CD14-positive monocyte (primary cell): Measurements from ENCODE around the gene STX8. TPM values are rescaled to one million over a fixed set of nuclear protein-coding genes. Genes with fewer than 3 reads are reported as not detected.
A peak's percentile ranks its signal among the peaks of the same experiment; 100 is the strongest.

Experiments used
- DNase-seq, 3 donors: peaks; one replicate each; pipeline ENCODE4 v3.0.0-alpha.2; 2011 to 2022
- H2AFZ ChIP-seq: 2 replicates; pipeline ENCODE4 v1.6.0; 2012; ENCODE audit warnings: mild to moderate bottlenecking, low read depth, low read length, inconsistent platforms; ENCODE audit not compliant: insufficient read depth, poor library complexity, severe bottlenecking
- H3K27ac ChIP-seq, 2 donors: 1 replicate in 1 of 2; 2 replicates in 1 of 2; pipeline ENCODE4 v1.5.1; 2012 to 2013; ENCODE audit warnings: low read length in 2 of 2, control low read depth in 1 of 2, inconsistent platforms in 1 of 2, low read depth in 1 of 2, mild to moderate bottlenecking in 1 of 2
- H3K27me3 ChIP-seq, 2 donors: one replicate each; pipeline versions ENCODE4 v1.6.0 to v1.6.1; 2011 to 2013; ENCODE audit warnings: low read length in 2 of 2; ENCODE audit not compliant: control insufficient read depth in 2 of 2, insufficient read depth in 2 of 2
- H3K36me3 ChIP-seq, 2 donors: replicated peaks in 1 of 2; 1 replicate in 1 of 2; 2 replicates in 1 of 2; pipeline versions ENCODE4 v1.5.1 to v1.6.1; 2012 to 2013; ENCODE audit warnings: low read length in 2 of 2, control low read depth in 1 of 2, inconsistent platforms in 1 of 2, mild to moderate bottlenecking in 1 of 2; ENCODE audit not compliant: insufficient read depth in 2 of 2, control insufficient read depth in 1 of 2
- H3K4me1 ChIP-seq, 2 donors: 1 replicate in 1 of 2; 2 replicates in 1 of 2; pipeline versions ENCODE4 v1.5.1 to v1.6.1; 2012 to 2013; ENCODE audit warnings: low read length in 2 of 2, control low read depth in 1 of 2, inconsistent platforms in 1 of 2, mild to moderate bottlenecking in 1 of 2, moderate library complexity in 1 of 2; ENCODE audit not compliant: insufficient read depth in 2 of 2, control insufficient read depth in 1 of 2
- H3K4me2 ChIP-seq: replicated peaks from 2 replicates; pipeline ENCODE3; 2012; ENCODE audit warnings: low read length, moderate library complexity, mild to moderate bottlenecking; ENCODE audit not compliant: poor library complexity, severe bottlenecking; ENCODE audit errors: extremely low read depth
- H3K4me3 ChIP-seq, 3 experiments: fragments of 200-600 bp in 1 of 3; sonication (generic) in 1 of 3; replicated peaks in 1 of 3; 1 replicate in 2 of 3; 2 replicates in 1 of 3; pipeline ENCODE4 v1.5.1; 2011 to 2013; ENCODE audit warnings: low read length in 3 of 3, mild to moderate bottlenecking in 3 of 3, control low read depth in 2 of 3, low read depth in 2 of 3, inconsistent platforms in 1 of 3, moderate library complexity in 1 of 3
- H3K79me2 ChIP-seq: 2 replicates; pipeline ENCODE4 v1.6.0; 2012; ENCODE audit warnings: mild to moderate bottlenecking, control low read depth, inconsistent platforms, low read length, moderate library complexity; ENCODE audit not compliant: insufficient read depth
- H3K9ac ChIP-seq: 2 replicates; pipeline ENCODE4 v1.6.0; 2017; ENCODE audit warnings: low read length, mild to moderate bottlenecking; ENCODE audit not compliant: insufficient read depth, poor library complexity, severe bottlenecking
- H3K9me3 ChIP-seq, 2 donors: replicated peaks in 1 of 2; 1 replicate in 1 of 2; 2 replicates in 1 of 2; pipeline versions ENCODE4 v1.5.1 to v1.6.1; 2012 to 2013; ENCODE audit warnings: low read length in 2 of 2, control low read depth in 1 of 2; ENCODE audit not compliant: control insufficient read depth in 1 of 2, insufficient read depth in 1 of 2
- H4K20me1 ChIP-seq: 2 replicates; pipeline ENCODE4 v1.6.0; 2012; ENCODE audit warnings: mild to moderate bottlenecking, low read length, control low read depth, moderate library complexity; ENCODE audit not compliant: insufficient read depth
- H3K27ac Mint-ChIP-seq, 7 donors: one replicate each; pipeline ENCODE4 v1.8.0; 2020; ENCODE audit warnings: mild to moderate bottlenecking in 7 of 7, mixed read lengths in 7 of 7, moderate library complexity in 6 of 7, inconsistent platforms in 2 of 7
- H3K27me3 Mint-ChIP-seq, 3 donors: one replicate each; pipeline ENCODE4 v1.8.0; 2021 to 2022; ENCODE audit warnings: low read depth in 3 of 3, mild to moderate bottlenecking in 3 of 3, mixed read lengths in 3 of 3, moderate library complexity in 3 of 3, inconsistent platforms in 1 of 3
- H3K36me3 Mint-ChIP-seq, 2 donors: one replicate each; pipeline ENCODE4 v1.8.0; 2020; ENCODE audit warnings: mixed read lengths in 2 of 2, inconsistent platforms in 1 of 2, mild to moderate bottlenecking in 1 of 2
- H3K4me1 Mint-ChIP-seq: one replicate; pipeline ENCODE4 v1.8.0; 2020; ENCODE audit warnings: mild to moderate bottlenecking, mixed read lengths
- H3K4me3 Mint-ChIP-seq, 2 donors: one replicate each; pipeline ENCODE4 v1.8.0; 2020; ENCODE audit warnings: mild to moderate bottlenecking in 2 of 2, mixed read lengths in 2 of 2, moderate library complexity in 1 of 2
- H3K9me3 Mint-ChIP-seq, 7 donors: one replicate each; pipeline ENCODE4 v1.8.0; 2020 to 2022; ENCODE audit warnings: mixed read lengths in 7 of 7, mild to moderate bottlenecking in 6 of 7, moderate library complexity in 6 of 7, inconsistent platforms in 2 of 7
- CTCF ChIP-seq: fragments of 200-600 bp; IDR thresholded peaks from one replicate; pipeline ENCODE4 v1.8.0; 2022; ENCODE audit warnings: antibody characterized with exemption, mild to moderate bottlenecking
- WGBS: methylation state at CpG from one replicate; pipeline ENCODE4 v1.1.5; 2013; ENCODE audit warnings: missing lambda C conversion rate; ENCODE audit not compliant: insufficient coverage; 5-methylcytosine and 5-hydroxymethylcytosine counted together
- intact Hi-C, 2 donors: fragments of 100-400 bp; cut with micrococcal nuclease; formaldehyde crosslinking; loops; one replicate each; pipeline versions ENCODE4 v1.15.0 to v1.15.1; 2023
- polyA plus RNA-seq, 3 donors: library from polyadenylated mRNA; depleted of rRNA in 1 of 3; unstranded in 2 of 3; stranded (reverse) in 1 of 3; fragments of 300-500 nt in 2 of 3; fragments of >200 nt in 1 of 3; fragmentation: Illumina TruSeq in 2 of 3; gene quantifications; 1 replicate in 2 of 3; 2 replicates in 1 of 3; pipeline ENCODE4 v1.2.3, GENCODE V29; 2012 to 2021

Gene STX8
- polyA plus RNA-seq, 3 donors = 44.4 to 170 (median 142) TPM

DNA sequence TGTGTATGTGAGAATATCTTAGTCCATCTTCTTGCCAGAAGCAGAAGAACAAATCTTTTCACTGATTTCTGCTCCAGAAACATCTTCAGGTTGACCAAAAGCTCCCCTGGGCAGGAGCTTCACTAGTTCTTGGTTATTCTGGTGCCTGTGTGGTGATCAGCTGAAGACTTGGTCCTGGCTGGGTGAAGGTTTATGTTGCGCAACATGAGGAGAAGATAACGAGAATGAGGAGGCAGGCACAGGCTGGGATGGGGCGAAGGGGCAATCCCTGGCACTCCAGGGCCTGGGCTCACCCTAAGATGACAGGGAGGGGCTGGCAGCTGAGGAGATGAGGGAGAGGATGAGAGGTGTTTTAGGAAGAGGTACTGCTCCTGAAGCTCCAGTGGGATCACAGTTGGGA is 322.3 kb downstream of the STX8 start:
- intact Hi-C loops = no loop called here
- Histone ChIP-seq H3K9me3 (no peaks in the 10 kb centered on the region), H3K4me1 (no peaks in the 10 kb centered on the region), H3K9ac (no peak overlapping the region), H3K4me3 (no peak overlapping the region), H4K20me1 (no peaks in the 10 kb centered on the region), H3K79me2 (no peaks in the 10 kb centered on the region), H3K27ac (no peak overlapping the region), H3K36me3 (peaks cover 3 to 7% of the 10 kb centered on the region in 2 donors), H3K27me3 (no peaks in the 10 kb centered on the region), H2AFZ (no peak overlapping the region), H3K4me2 (no peak overlapping the region)
- no peak for TF ChIP-seq CTCF
- 67% methylated on average over 3 of the region's 3 CpGs for WGBS
- no peaks in the 10 kb centered on the region for H3K27me3 Mint-ChIP-seq
- H3K9me3 Mint-ChIP-seq = peaks cover 0 to 2% (median 0%) of the 10 kb centered on the region in 7 donors
- H3K27ac Mint-ChIP-seq = peak overlapping the region in 1 of 7 donors; percentile 64
- peaks cover 8% of the 10 kb centered on the region for H3K4me1 Mint-ChIP-seq
- no peak for DNase-seq
- no peak overlapping the region for H3K4me3 Mint-ChIP-seq
- H3K36me3 Mint-ChIP-seq = peaks cover 23 to 25% of the 10 kb centered on the region in 2 donors

- DNase-seq = no peak
- H3K9ac ChIP-seq = no peak overlapping the region
- Mint-ChIP-seq H3K4me1 (peaks cover under 1% of the 10 kb centered on the region), H3K4me3 (no peak overlapping the region), H3K27ac (peak overlapping the region in 1 of 7 donors; percentile 21), H3K36me3 (peaks cover 23 to 32% of the 10 kb centered on the region in 2 donors), H3K27me3 (no peaks in the 10 kb centered on the region), H3K9me3 (peaks cover 0 to 2% (median 0%) of the 10 kb centered on the region in 7 donors)
- H2AFZ ChIP-seq = no peak overlapping the region
- H3K4me1 ChIP-seq = no peaks in the 10 kb centered on the region
- no peak overlapping the region for H3K4me2 ChIP-seq
- 87% methylated on average over 12 of the region's 12 CpGs for WGBS
- H3K79me2 ChIP-seq = no peaks in the 10 kb centered on the region
- no peaks in the 10 kb centered on the region for H3K27me3 ChIP-seq
- intact Hi-C loops = no loop called here
- H3K27ac ChIP-seq = no peak overlapping the region
- H3K4me3 ChIP-seq = no peak overlapping the region
- H3K9me3 ChIP-seq = no peaks in the 10 kb centered on the region
- H4K20me1 ChIP-seq = no peaks in the 10 kb centered on the region
- TF ChIP-seq CTCF = no peak
- peaks cover 7 to 10% of the 10 kb centered on the region in 2 donors for H3K36me3 ChIP-seq
Measured at GRCh38 chr17:9251273-9251672, 324.3 kb downstream of the STX8 start.
